Activated B cell treated with CpG ODN at 0.5 μM for 24 hours (primary cell): Measurements from ENCODE around the gene ANKRD13B. TPM values are rescaled to one million over a fixed set of nuclear protein-coding genes. Genes with fewer than 3 reads are reported as not detected.

ENCODE experiments used
- ATAC-seq: fragments of 200-7000 bp; cut with Tn5 transposase; one replicate; pipeline ENCODE4 v1.10.0; 2021; ENCODE audit warnings: low read depth, mild to moderate bottlenecking, moderate library complexity
- CTCF ChIA-PET: fragments of 350-600 bp; sonication (Branson Sonifier 250); formaldehyde crosslinking; loops from one replicate; lab custom pipeline; 2021; ENCODE audit warnings: antibody characterized with exemption; lab: Charles Lee
- POLR2A ChIA-PET: fragments of 350-600 bp; sonication (Branson Sonifier 250); formaldehyde crosslinking; loops from one replicate; lab custom pipeline; 2021; ENCODE audit warnings: antibody characterized with exemption; lab: Charles Lee
- DNase-seq: peaks from one replicate; pipeline ENCODE4 v3.0.0; 2022
- H3K27ac Mint-ChIP-seq: one replicate; pipeline ENCODE4 v1.8.0; 2020; ENCODE audit warnings: mixed read lengths
- H3K27me3 Mint-ChIP-seq: one replicate; pipeline ENCODE4 v1.8.0; 2021; ENCODE audit warnings: mixed read lengths
- H3K36me3 Mint-ChIP-seq: one replicate; pipeline ENCODE4 v1.8.0; 2021; ENCODE audit warnings: low read depth, mixed read lengths
- H3K4me1 Mint-ChIP-seq: one replicate; pipeline ENCODE4 v1.8.0; 2021; ENCODE audit warnings: mixed read lengths
- H3K4me3 Mint-ChIP-seq: one replicate; pipeline ENCODE4 v1.8.0; 2020; ENCODE audit warnings: mild to moderate bottlenecking, mixed read lengths
- H3K9me3 Mint-ChIP-seq: one replicate; pipeline ENCODE4 v1.8.0; 2020; ENCODE audit warnings: mixed read lengths
- CTCF ChIP-seq: fragments of 200-600 bp; IDR thresholded peaks from one replicate; pipeline ENCODE4 v1.8.0; 2022; ENCODE audit warnings: antibody characterized with exemption, mild to moderate bottlenecking
- intact Hi-C: fragments of 100-400 bp; cut with micrococcal nuclease; formaldehyde crosslinking; loops from one replicate; pipeline ENCODE4 v1.15.1; 2024
- total RNA-seq: library from RNA; stranded (reverse); gene quantifications from 2 replicates; pipeline ENCODE4 v1.2.3, GENCODE V29; 2022

The ANKRD13B gene
- total RNA-seq, 1 donor from 2014 or later, result 3.5 TPM

- no peaks in the 10 kb centered on the region for H3K9me3 Mint-ChIP-seq
- DNase-seq (no peak), ATAC-seq (no peak)
- ChIA-PET CTCF (interaction anchor here (1.1 kb wide), 1 partner anchor 116 kb away, joined by 5 read pairs; no protein-coding TSS in a partner anchor), POLR2A (interaction anchor here (0.6 to 1.2 kb wide), 3 partner anchors 21 to 107 kb away, joined by 3 to 5 read pairs (median 3); no protein-coding TSS in a partner anchor)
- H3K27ac Mint-ChIP-seq, result no peak overlapping the region
- no peak for TF ChIP-seq CTCF
- H3K4me3 Mint-ChIP-seq, result no peak overlapping the region
- H3K27me3 Mint-ChIP-seq, result no peaks in the 10 kb centered on the region
- peaks cover 18% of the 10 kb centered on the region for H3K4me1 Mint-ChIP-seq
- intact Hi-C loops, result no loop called here
- H3K36me3 Mint-ChIP-seq, result peaks cover 73% of the 10 kb centered on the region
Observed at GRCh38 chr17:29663155-29663554, 70.2 kb downstream of the ANKRD13B start.

Other genes starting within 250 kb of the ANKRD13B start
- 55.1 and 55.5 TPM in 2 replicates for gene TAOK1, start 202.8 kb upstream of the ANKRD13B start, total RNA-seq
- gene ABHD15, start 26.1 kb upstream of the ANKRD13B start, total RNA-seq, result 11.0 and 11.2 TPM in 2 replicates
- gene TP53I13, start 24.4 kb upstream of the ANKRD13B start, total RNA-seq, result 65.1 and 71.2 TPM in 2 replicates
- 41.7 and 45.3 TPM in 2 replicates for gene GIT1, start 3.5 kb upstream of the ANKRD13B start, total RNA-seq
- 4.1 and 5.1 TPM in 2 replicates for gene CORO6, start 29.8 kb downstream of the ANKRD13B start, total RNA-seq